H9 (cell line): ENCODE data around the gene CDYL. TPM values are rescaled to one million over a fixed set of nuclear protein-coding genes. Genes with fewer than 3 reads are reported as not detected.

Experiments
- DNase-seq: peaks from one replicate; pipeline ENCODE4 v3.0.0-alpha.2; 2017
- H2AFZ ChIP-seq: one replicate; pipeline ENCODE4 v1.6.1; 2013; ENCODE audit warnings: mild to moderate bottlenecking, low read length, control low read depth, moderate library complexity
- H2AK5ac ChIP-seq: 2 replicates; pipeline ENCODE4 v1.6.1; 2013; ENCODE audit warnings: low read length, control low read depth, mixed read lengths; ENCODE audit not compliant: insufficient read length
- H2BK120ac ChIP-seq: one replicate; pipeline ENCODE4 v1.6.1; 2013; ENCODE audit warnings: low read depth, mild to moderate bottlenecking, low read length, control low read depth, inconsistent platforms; ENCODE audit not compliant: poor library complexity, severe bottlenecking
- H2BK12ac ChIP-seq: 2 replicates; pipeline ENCODE4 v1.6.1; 2013; ENCODE audit warnings: low read length, control low read depth, mixed read lengths, low read depth; ENCODE audit not compliant: insufficient read length
- H2BK15ac ChIP-seq: 2 replicates; pipeline ENCODE4 v1.6.1; 2013; ENCODE audit warnings: low read depth, low read length, control low read depth
- H2BK20ac ChIP-seq: one replicate; pipeline ENCODE4 v1.6.1; 2013; ENCODE audit warnings: low read depth, mild to moderate bottlenecking, low read length, control low read depth, inconsistent platforms; ENCODE audit not compliant: poor library complexity, severe bottlenecking
- H2BK5ac ChIP-seq: 2 replicates; pipeline ENCODE4 v1.6.1; 2013; ENCODE audit warnings: low read length, control low read depth, mixed read lengths; ENCODE audit not compliant: insufficient read length
- H3K14ac ChIP-seq: 2 replicates; pipeline ENCODE4 v1.6.1; 2013; ENCODE audit warnings: low read length, control low read depth; ENCODE audit not compliant: insufficient read depth
- H3K18ac ChIP-seq: 2 replicates; pipeline ENCODE4 v1.6.1; 2013; ENCODE audit warnings: low read depth, mild to moderate bottlenecking, mixed read lengths, low read length, control low read depth; ENCODE audit not compliant: insufficient read length
- H3K23ac ChIP-seq: 2 replicates; pipeline ENCODE4 v1.6.1; 2013; ENCODE audit warnings: low read length, control low read depth, mixed read lengths, low read depth; ENCODE audit not compliant: insufficient read length
- H3K23me2 ChIP-seq: 2 replicates; pipeline ENCODE4 v1.6.1; 2013; ENCODE audit warnings: low read depth, mild to moderate bottlenecking, mixed read lengths, low read length, control low read depth; ENCODE audit not compliant: insufficient read length, poor library complexity, severe bottlenecking
- H3K27ac ChIP-seq: 2 replicates; pipeline ENCODE4 v1.5.1; 2013; ENCODE audit warnings: low read length, control low read depth, mixed read lengths, low read depth; ENCODE audit not compliant: insufficient read length
- H3K27me3 ChIP-seq: 2 replicates; pipeline ENCODE4 v1.6.1; 2013; ENCODE audit warnings: low read length, control low read depth, inconsistent platforms; ENCODE audit not compliant: insufficient read depth
- H3K4ac ChIP-seq: 2 replicates; pipeline ENCODE4 v1.6.1; 2013; ENCODE audit warnings: low read depth, mild to moderate bottlenecking, control low read depth, inconsistent platforms, low read length, moderate library complexity
- H3K4me1 ChIP-seq: 2 replicates; pipeline ENCODE4 v1.6.1; 2013; ENCODE audit warnings: low read length, control low read depth, inconsistent platforms; ENCODE audit not compliant: insufficient read depth
- H3K4me2 ChIP-seq: 2 replicates; pipeline ENCODE4 v1.6.1; 2013; ENCODE audit warnings: low read length, control low read depth, mixed read lengths; ENCODE audit not compliant: insufficient read length, insufficient read depth
- H3K56ac ChIP-seq: 2 replicates; pipeline ENCODE4 v1.6.1; 2013; ENCODE audit warnings: low read depth, mild to moderate bottlenecking, mixed read lengths, low read length, control low read depth; ENCODE audit not compliant: insufficient read length
- H3K79me1 ChIP-seq: 2 replicates; pipeline ENCODE4 v1.6.1; 2013; ENCODE audit warnings: low read depth, mild to moderate bottlenecking, moderate library complexity, low read length, control low read depth, inconsistent platforms; ENCODE audit not compliant: insufficient read depth, poor library complexity, severe bottlenecking
- H3K79me2 ChIP-seq: 2 replicates; pipeline ENCODE4 v1.6.1; 2013; ENCODE audit warnings: low read length, control low read depth, inconsistent platforms; ENCODE audit not compliant: insufficient read depth
- H3K9ac ChIP-seq: 2 replicates; pipeline ENCODE4 v1.6.1; 2013; ENCODE audit warnings: low read length, control low read depth, mixed read lengths; ENCODE audit not compliant: insufficient read length; ENCODE audit errors: extremely low read depth
- H3K9me3 ChIP-seq: one replicate; pipeline ENCODE4 v1.6.1; 2013; ENCODE audit warnings: low read depth, low read length, inconsistent platforms; ENCODE audit not compliant: control insufficient read depth
- H3T11ph ChIP-seq: one replicate; pipeline ENCODE4 v1.6.1; 2013; ENCODE audit warnings: mild to moderate bottlenecking, low read length, control low read depth, inconsistent platforms
- H4K20me1 ChIP-seq: one replicate; pipeline ENCODE4 v1.6.1; 2013; ENCODE audit not compliant: control insufficient read depth, insufficient read length, insufficient read depth
- H4K5ac ChIP-seq: 2 replicates; pipeline ENCODE4 v1.6.1; 2013; ENCODE audit warnings: low read depth, mild to moderate bottlenecking, mixed read lengths, low read length, control low read depth; ENCODE audit not compliant: insufficient read length
- H4K8ac ChIP-seq: replicated peaks from 2 replicates; pipeline ENCODE4 v1.6.1; 2013; ENCODE audit warnings: low read length, control low read depth, mixed read lengths, low read depth; ENCODE audit not compliant: insufficient read length
- H4K91ac ChIP-seq: 2 replicates; pipeline ENCODE4 v1.6.1; 2013; ENCODE audit warnings: low read depth, mild to moderate bottlenecking, moderate library complexity, mixed read lengths, low read length, control low read depth; ENCODE audit not compliant: insufficient read length
- H3K27ac Mint-ChIP-seq, 3 experiments: 2 replicates in 2 of 3; 3 replicates in 1 of 3; pipeline ENCODE4 v1.8.0; 2020 to 2021; ENCODE audit warnings: mixed read lengths in 3 of 3, mild to moderate bottlenecking in 1 of 3, moderate library complexity in 1 of 3
- H3K27me3 Mint-ChIP-seq: 2 replicates; pipeline ENCODE4 v1.8.0; 2021; ENCODE audit warnings: low read depth, mild to moderate bottlenecking, moderate library complexity, mixed read lengths
- H3K36me3 Mint-ChIP-seq, 3 experiments: 2 replicates in 2 of 3; 3 replicates in 1 of 3; pipeline ENCODE4 v1.8.0; 2020 to 2021; ENCODE audit warnings: low read depth in 3 of 3, mixed read lengths in 3 of 3; ENCODE audit not compliant: insufficient read depth in 1 of 3
- H3K4me1 Mint-ChIP-seq, 2 experiments: 2 replicates each; pipeline ENCODE4 v1.8.0; 2020; ENCODE audit warnings: mixed read lengths in 2 of 2
- H3K4me3 Mint-ChIP-seq, 2 experiments: 2 replicates in 1 of 2; 3 replicates in 1 of 2; pipeline ENCODE4 v1.8.0; 2020 to 2021; ENCODE audit warnings: mild to moderate bottlenecking in 2 of 2, mixed read lengths in 2 of 2, moderate library complexity in 1 of 2
- H3K9me3 Mint-ChIP-seq, 2 experiments: 2 replicates in 1 of 2; 3 replicates in 1 of 2; pipeline ENCODE4 v1.8.0; 2020; ENCODE audit warnings: mild to moderate bottlenecking in 2 of 2, mixed read lengths in 2 of 2, moderate library complexity in 1 of 2
- CTCF ChIP-seq: fragments of 200-600 bp; sonication (generic); conservative IDR thresholded peaks from 3 replicates; pipeline ENCODE4 v1.8.0; 2021; ENCODE audit warnings: antibody characterized with exemption, mild to moderate bottlenecking
- WGBS: extraction: QIAGEN DNeasy Blood & Tissue Kit; methylation state at CpG from one replicate; pipeline ENCODE4 v1.1.7; 2013; ENCODE audit warnings: missing lambda C conversion rate, low lambda C conversion rate, mixed read lengths; ENCODE audit not compliant: insufficient read length; ENCODE audit errors: extremely low coverage; 5-methylcytosine and 5-hydroxymethylcytosine counted together
- total RNA-seq: library from RNA; stranded (reverse); gene quantifications from 2 replicates; pipeline ENCODE4 v1.2.1, GENCODE V29; 2021

The CDYL gene
- total RNA-seq, 1 experiment from 2014 or later = 95.0 TPM

GRCh38 chr6:4909063-4909706 lies 133.0 kb downstream of the CDYL start:
- H3K36me3 Mint-ChIP-seq = peaks cover 19 to 25% (median 21%) of the 10 kb centered on the region in 3 experiments; a peak in 6 of 7 replicates
- Histone ChIP-seq H3K27ac (no peak overlapping the region), H3K4me2 (no peak overlapping the region), H3K4me1 (peaks cover 21% of the 10 kb centered on the region), H2BK20ac (no peak overlapping the region), H2BK12ac (no peak overlapping the region), H2BK15ac (no peak overlapping the region), H3K79me2 (peaks cover 15% of the 10 kb centered on the region; the same call in 1 of the 2 replicates), H3K18ac (no peak overlapping the region), H4K91ac (no peak overlapping the region), H2BK120ac (no peak overlapping the region), H4K8ac (no peak overlapping the region), H4K20me1 (no peaks in the 10 kb centered on the region), H2AFZ (no peak overlapping the region), H3K79me1 (peaks cover 12% of the 10 kb centered on the region), H3K4ac (no peak overlapping the region), H3K14ac (no peak overlapping the region), H3K27me3 (no peaks in the 10 kb centered on the region), H3T11ph (no peak overlapping the region), H3K56ac (no peak overlapping the region), H4K5ac (no peak overlapping the region), H3K23ac (no peak overlapping the region), H3K9me3 (no peaks in the 10 kb centered on the region), H3K23me2 (no peaks in the 10 kb centered on the region), H3K9ac (no peak overlapping the region), H2AK5ac (no peak overlapping the region), H2BK5ac (no peak overlapping the region)
- H3K9me3 Mint-ChIP-seq = no peaks in the 10 kb centered on the region
- H3K4me3 Mint-ChIP-seq = no peak overlapping the region
- H3K27me3 Mint-ChIP-seq = no peaks in the 10 kb centered on the region; the same call in 1 of the 2 replicates
- H3K4me1 Mint-ChIP-seq = peaks cover 60% of the 10 kb centered on the region in 2 experiments
- no CpG with 5 or more reads among the region's 10 CpGs for WGBS
- DNase-seq = no peak
- no peak for TF ChIP-seq CTCF
- peak overlapping the region in 1 of 3 experiments; percentile 33; a peak in 2 of 7 replicates for H3K27ac Mint-ChIP-seq
